ENCODE data around the gene DYNC1I1.

DYNC1I1 gene

DNA sequence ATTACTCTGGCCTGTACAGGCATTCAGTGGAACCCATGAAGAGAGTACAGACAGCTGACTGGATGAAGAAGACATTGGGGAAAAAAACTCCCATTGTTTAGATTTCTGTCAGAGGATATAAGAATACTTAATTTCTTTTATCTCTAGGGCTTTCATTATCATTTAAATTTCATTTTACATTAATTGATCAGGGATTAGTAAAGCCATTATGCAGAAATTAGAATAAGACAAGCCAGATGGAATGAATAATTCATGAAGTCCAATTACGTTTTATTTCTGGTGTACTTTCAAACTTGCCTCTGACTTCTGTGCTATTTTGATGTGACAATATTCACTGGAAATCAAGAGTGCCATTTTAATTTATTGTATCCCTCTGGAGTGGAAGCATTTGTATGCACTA lies 302.5 kb downstream of the DYNC1I1 start:
- TF ChIP-seq Cebpa-rat (IDR thresholded peaks at IDR 0.05), result no peak
- Histone ChIP-seq H3K4me2 (no peak overlapping the region), H3K9me3 (replicated peaks in 1 of 11) (no peaks in the 10 kb centered on the region), H3K27ac (no peak overlapping the region), H3K9ac (no peak overlapping the region), H4K20me1 (peaks cover 0 to 4% (median 0%) of the 10 kb centered on the region in 11 experiments; a peak in 1 of 22 replicates), H3K36me3 (no peaks in the 10 kb centered on the region), H3K4me1 (peaks cover 0 to 6% (median 5%) of the 10 kb centered on the region in 10 experiments; a peak in 10 of 20 replicates), H3K27me3 (peaks cover 23 to 32% (median 28%) of the 10 kb centered on the region in 11 experiments), H3K4me3 (no peak overlapping the region)

DNA sequence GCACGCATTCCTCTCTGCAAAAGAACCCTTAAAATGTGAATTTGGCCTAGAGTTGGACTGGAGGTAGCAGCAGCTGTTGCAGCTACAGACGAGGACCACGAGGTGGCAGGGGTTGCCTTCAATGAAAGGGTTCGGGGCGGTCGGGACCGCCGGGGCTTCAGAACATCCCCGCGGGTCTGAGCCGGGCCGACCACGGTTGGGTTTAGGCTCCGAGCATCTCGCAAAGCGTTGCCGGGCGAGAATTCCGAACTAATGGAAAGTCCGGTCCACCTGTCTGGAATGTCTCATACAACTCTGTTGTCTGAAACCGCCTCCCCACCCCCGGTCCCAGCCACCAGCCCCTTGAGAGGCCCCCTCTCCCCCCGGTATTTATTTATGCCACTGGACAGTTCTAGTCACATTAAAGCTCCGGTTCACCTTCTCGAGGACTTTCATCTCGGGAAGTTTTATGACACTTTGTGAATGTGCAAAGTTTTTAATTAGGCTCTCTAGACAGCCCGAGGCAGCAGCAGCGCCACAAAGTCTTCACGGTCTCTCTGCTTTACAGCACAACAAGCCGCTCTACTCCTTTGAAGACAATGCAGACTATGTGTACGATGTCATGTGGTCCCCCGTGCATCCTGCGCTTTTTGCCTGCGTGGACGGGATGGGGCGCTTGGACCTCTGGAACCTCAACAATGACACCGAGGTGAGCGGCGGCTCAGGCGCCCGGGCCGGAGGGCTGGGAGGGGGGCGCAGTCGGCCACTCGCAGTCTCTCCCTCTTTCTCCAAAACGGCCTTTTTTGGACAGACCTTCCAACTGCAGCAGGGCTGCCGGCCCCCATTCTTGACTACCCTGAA lies 303.4 kb downstream of the DYNC1I1 start:
- Histone ChIP-seq H3K4me3 (peak overlapping the region; percentile 49 to 70 (median 59)), H3K27me3 (peaks cover 23 to 32% (median 28%) of the 10 kb centered on the region in 11 experiments), H3K4me1 (peaks cover 0 to 6% (median 5%) of the 10 kb centered on the region in 10 experiments; a peak in 10 of 20 replicates), H3K9me3 (replicated peaks in 1 of 11) (no peaks in the 10 kb centered on the region), H3K27ac (no peak overlapping the region), H3K9ac (peak overlapping the region in 7 of 11 experiments; percentile 0 to 50 (median 34); a peak in 9 of 22 replicates), H3K36me3 (no peaks in the 10 kb centered on the region), H4K20me1 (peaks cover 0 to 4% (median 0%) of the 10 kb centered on the region in 11 experiments; a peak in 1 of 22 replicates), H3K4me2 (peak overlapping the region; percentile 74 to 94 (median 87))
- no peak for TF ChIP-seq Cebpa-rat (IDR thresholded peaks at IDR 0.05)

DNA sequence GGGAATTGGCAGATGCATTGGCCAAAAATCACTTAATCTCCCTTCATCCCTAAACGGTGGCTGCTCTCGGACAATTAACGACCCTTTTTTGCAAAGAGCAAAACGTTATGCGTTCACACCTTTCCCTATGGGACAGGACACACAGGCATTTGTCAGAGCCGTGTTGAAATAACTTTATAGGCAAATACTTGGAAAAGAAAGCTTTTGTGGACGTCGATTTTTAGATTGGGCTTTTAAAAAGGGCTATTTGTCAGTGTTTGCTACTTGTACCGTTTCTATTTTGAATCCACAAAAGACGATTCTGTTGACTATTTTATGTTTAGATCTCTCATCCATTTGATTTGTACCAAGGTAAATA lies 304.0 kb downstream of the DYNC1I1 start:
- H3K4me1 ChIP-seq, result peaks cover 0 to 6% (median 5%) of the 10 kb centered on the region in 10 experiments; a peak in 10 of 20 replicates
- H3K4me2 ChIP-seq, result peak overlapping the region; percentile 74 to 94 (median 87)
- no peak overlapping the region for H3K27ac ChIP-seq
- no peaks in the 10 kb centered on the region for H3K9me3 ChIP-seq (replicated peaks in 1 of 11)
- TF ChIP-seq Cebpa-rat (IDR thresholded peaks at IDR 0.05), result no peak
- H3K4me3 ChIP-seq, result peak overlapping the region in 9 of 10 experiments; percentile 50 to 70 (median 59); a peak in 19 of 20 replicates
- peaks cover 23 to 32% (median 28%) of the 10 kb centered on the region in 11 experiments for H3K27me3 ChIP-seq
- H4K20me1 ChIP-seq, result peaks cover 0 to 4% (median 0%) of the 10 kb centered on the region in 11 experiments; a peak in 1 of 22 replicates
- no peaks in the 10 kb centered on the region for H3K36me3 ChIP-seq
- H3K9ac ChIP-seq, result peak overlapping the region in 2 of 11 experiments; percentile 3 to 37; a peak in 2 of 22 replicates

DNA sequence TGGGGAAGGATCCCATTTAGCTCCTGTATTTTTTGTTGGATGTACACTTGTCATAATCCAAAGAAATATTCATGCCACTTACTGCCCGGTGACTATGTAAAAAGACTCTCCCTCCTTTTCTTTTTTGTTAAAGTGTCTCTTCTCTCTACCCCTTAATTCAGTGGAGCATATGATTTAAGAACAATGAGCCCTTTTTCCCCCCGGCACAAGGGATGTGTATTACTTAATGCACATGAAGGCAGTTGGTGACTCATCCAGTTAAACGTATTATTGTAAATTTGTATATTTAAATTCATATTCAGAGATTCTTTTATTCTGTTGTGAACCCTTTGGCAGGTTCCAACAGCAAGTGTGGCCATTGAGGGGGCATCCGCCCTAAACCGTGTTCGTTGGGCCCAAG lies 307.7 kb downstream of the DYNC1I1 start:
- Histone ChIP-seq H3K27me3 (peaks cover 23 to 32% (median 28%) of the 10 kb centered on the region in 11 experiments), H3K9ac (no peak overlapping the region), H4K20me1 (peaks cover 0 to 4% (median 0%) of the 10 kb centered on the region in 11 experiments; a peak in 1 of 22 replicates), H3K9me3 (replicated peaks in 1 of 11) (no peaks in the 10 kb centered on the region), H3K4me2 (no peak overlapping the region), H3K36me3 (no peaks in the 10 kb centered on the region), H3K4me1 (peaks cover 0 to 6% (median 5%) of the 10 kb centered on the region in 10 experiments; a peak in 10 of 20 replicates), H3K27ac (no peak overlapping the region), H3K4me3 (no peak overlapping the region)
- no peak for TF ChIP-seq Cebpa-rat (IDR thresholded peaks at IDR 0.05)

DNA sequence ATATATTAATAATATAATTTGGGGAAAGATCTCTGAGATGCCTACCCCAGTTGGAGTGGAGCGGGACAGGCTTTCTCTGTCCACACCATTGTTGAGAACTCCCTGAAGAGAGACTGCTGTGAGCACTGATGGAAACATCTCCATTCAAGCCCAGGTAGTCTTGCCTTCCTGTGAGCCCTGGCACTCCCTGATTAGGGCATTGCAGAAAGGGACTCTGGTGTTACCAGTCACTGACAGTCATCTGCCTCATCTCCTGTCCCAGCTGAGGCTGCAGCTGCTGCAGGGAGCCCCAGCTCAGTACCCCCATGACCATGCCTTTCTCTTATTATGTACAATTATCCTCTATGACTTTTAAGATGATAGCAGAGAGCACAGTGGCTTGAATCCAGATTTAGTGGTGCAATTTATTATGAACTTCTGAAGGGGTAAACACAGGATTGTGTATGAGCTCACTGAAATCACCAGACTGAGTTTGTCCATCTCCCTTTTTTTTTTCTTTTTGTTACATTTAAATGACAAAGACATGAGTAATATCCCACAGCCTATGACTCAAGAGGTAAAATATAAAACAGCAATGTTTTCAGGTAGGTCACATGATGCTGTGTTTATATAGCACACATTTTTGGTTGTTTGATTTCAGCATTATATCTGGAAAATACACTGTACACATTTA lies 312.7 kb downstream of the DYNC1I1 start:
- Histone ChIP-seq H4K20me1 (no peaks in the 10 kb centered on the region), H3K9me3 (replicated peaks in 1 of 11) (no peaks in the 10 kb centered on the region), H3K4me1 (0 out of 20 replicates have a peak, but pooled peaks cover 0 to 4% (median 0%) of the 10 kb centered on the region in 10 experiments), H3K27ac (no peak overlapping the region), H3K27me3 (no peaks in the 10 kb centered on the region), H3K4me2 (no peak overlapping the region), H3K36me3 (no peaks in the 10 kb centered on the region), H3K4me3 (no peak overlapping the region), H3K9ac (no peak overlapping the region)
- TF ChIP-seq Cebpa-rat (IDR thresholded peaks at IDR 0.05), result no peak

DNA sequence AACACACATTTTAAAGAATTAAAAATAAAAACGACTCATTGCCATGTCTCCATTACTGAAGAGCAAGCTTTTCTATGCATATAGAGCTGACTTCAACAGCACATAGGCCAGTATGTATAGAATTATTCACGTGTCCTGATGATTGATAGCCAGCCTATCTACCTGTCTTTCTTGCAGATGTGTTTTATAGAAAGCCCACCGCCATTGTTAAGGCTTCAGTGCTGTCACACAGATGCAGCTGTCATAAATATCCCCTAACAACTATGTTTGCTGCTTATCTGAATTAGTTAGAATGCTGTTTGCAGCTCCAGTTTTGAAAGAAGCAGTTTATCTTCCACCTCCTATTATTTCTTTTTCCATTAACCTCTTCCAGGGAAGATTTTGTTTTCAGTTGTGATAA lies 313.6 kb downstream of the DYNC1I1 start:
- TF ChIP-seq Cebpa-rat (IDR thresholded peaks at IDR 0.05), result no peak
- Histone ChIP-seq H3K4me1 (0 out of 20 replicates have a peak, but pooled peaks cover 0 to 4% (median 0%) of the 10 kb centered on the region in 10 experiments), H3K9ac (no peak overlapping the region), H3K36me3 (no peaks in the 10 kb centered on the region), H4K20me1 (no peaks in the 10 kb centered on the region), H3K4me2 (no peak overlapping the region), H3K27me3 (no peaks in the 10 kb centered on the region), H3K27ac (no peak overlapping the region), H3K9me3 (replicated peaks in 1 of 11) (no peaks in the 10 kb centered on the region), H3K4me3 (no peak overlapping the region)

DNA sequence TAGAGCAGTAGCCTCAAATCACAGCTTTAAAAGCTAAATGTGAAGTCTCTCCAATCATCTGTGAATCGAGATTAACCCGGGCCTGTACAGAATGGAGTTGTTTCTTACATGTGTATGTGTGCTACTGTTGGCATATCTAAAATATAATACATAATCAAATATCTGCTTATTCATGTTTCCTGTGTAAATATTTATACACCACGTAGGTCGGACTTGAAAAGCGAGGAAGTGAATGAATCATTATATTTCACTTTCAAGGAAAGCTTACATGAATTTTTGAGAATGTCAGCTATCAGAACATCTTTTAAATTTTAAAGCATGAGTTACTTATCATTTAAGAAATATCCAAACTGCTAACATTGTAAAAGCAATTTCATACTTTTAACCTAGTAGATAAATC lies 316.2 kb downstream of the DYNC1I1 start:
- Histone ChIP-seq H3K9ac (no peak overlapping the region), H3K4me1 (0 out of 20 replicates have a peak, but pooled peaks cover 0 to 4% (median 0%) of the 10 kb centered on the region in 10 experiments), H3K27ac (no peak overlapping the region), H3K4me3 (no peak overlapping the region), H3K27me3 (no peaks in the 10 kb centered on the region), H3K9me3 (replicated peaks in 1 of 11) (no peaks in the 10 kb centered on the region), H4K20me1 (no peaks in the 10 kb centered on the region), H3K4me2 (no peak overlapping the region), H3K36me3 (no peaks in the 10 kb centered on the region)
- no peak for TF ChIP-seq Cebpa-rat (IDR thresholded peaks at IDR 0.05)

DNA sequence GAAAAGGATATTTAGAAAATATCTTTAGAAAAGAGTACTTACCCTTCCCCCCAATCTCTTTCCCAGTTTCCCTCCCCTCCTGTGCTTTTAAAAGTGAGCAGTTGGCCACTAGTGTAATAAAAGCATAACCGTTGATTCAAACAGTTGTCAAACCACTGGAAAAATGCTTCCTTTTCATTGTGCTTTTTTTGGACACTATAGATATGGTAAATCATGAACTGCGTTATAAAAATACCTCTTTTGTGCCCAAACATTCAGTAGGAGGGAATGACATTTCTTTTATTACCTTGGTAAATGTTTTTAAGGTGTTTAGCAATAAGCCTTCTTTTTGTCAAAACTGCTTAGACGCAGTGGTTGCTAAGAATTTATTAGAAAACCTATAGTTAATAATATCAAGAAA lies 317.2 kb downstream of the DYNC1I1 start:
- Histone ChIP-seq H3K27ac (no peak overlapping the region), H3K4me1 (0 out of 20 replicates have a peak, but pooled peaks cover 0 to 4% (median 0%) of the 10 kb centered on the region in 10 experiments), H3K9ac (no peak overlapping the region), H4K20me1 (no peaks in the 10 kb centered on the region), H3K4me2 (no peak overlapping the region), H3K9me3 (replicated peaks in 1 of 11) (no peaks in the 10 kb centered on the region), H3K4me3 (no peak overlapping the region), H3K27me3 (no peaks in the 10 kb centered on the region), H3K36me3 (no peaks in the 10 kb centered on the region)
- no peak for TF ChIP-seq Cebpa-rat (IDR thresholded peaks at IDR 0.05)

DNA sequence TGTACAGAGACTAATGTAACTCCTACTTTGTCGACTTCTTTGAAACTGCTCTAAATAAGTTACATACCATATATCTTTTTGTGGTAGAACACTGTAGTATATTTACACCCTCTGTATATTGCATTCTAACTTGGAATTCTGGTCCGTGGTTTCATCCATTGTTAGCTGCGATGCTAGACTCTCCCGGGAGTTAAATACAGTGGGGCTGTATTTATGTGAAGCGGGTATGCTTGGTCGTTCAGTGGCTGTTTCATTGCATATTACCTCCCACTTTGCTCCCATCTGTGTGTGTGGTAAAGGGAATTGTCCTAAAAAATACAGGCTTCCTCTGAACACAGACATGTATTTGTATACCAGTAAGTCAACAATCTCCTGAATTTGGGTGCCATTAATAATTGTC lies 318.4 kb downstream of the DYNC1I1 start:
- no peak overlapping the region for H3K27ac ChIP-seq

More for the DNA sequence above, 318.4 kb downstream of the DYNC1I1 start:
- Histone ChIP-seq H3K4me1 (0 out of 20 replicates have a peak, but pooled peaks cover 0 to 4% (median 0%) of the 10 kb centered on the region in 10 experiments), H3K27me3 (no peaks in the 10 kb centered on the region), H3K4me2 (no peak overlapping the region), H3K9me3 (replicated peaks in 1 of 11) (no peaks in the 10 kb centered on the region), H3K9ac (no peak overlapping the region), H4K20me1 (no peaks in the 10 kb centered on the region), H3K4me3 (no peak overlapping the region), H3K36me3 (no peaks in the 10 kb centered on the region)
- TF ChIP-seq Cebpa-rat (IDR thresholded peaks at IDR 0.05), result no peak

All from BLaER1 treated with 17β-estradiol and CSF1 and Interleukin-3, amounts not matched to agents 10 nM and 100 nM (cell line).